Body of pancreas (tissue), 4 donors: ENCODE measurements around the gene CD4. TPM values are rescaled to one million over a fixed set of nuclear protein-coding genes. Genes with fewer than 3 reads are reported as not detected.

Source experiments
- ATAC-seq: fragments of 150-250 bp; one replicate; pipeline ENCODE4 v1.9.1; 2016
- DNase-seq, 4 donors: peaks; one replicate each; pipeline ENCODE4 v3.0.0-alpha.2; 2019
- H3K27ac ChIP-seq, 4 donors: fragments of 200-600 bp; sonication (generic); 1 replicate in 3 of 4; 2 replicates in 1 of 4; pipeline versions ENCODE4 v1.5.1 to v1.6.1; 2016 to 2019; ENCODE audit warnings: mild to moderate bottlenecking in 1 of 4, mixed read lengths in 1 of 4, moderate library complexity in 1 of 4
- H3K27me3 ChIP-seq, 2 donors: fragments of 200-600 bp; sonication (generic); one replicate each; pipeline ENCODE4 v1.6.0; 2016; ENCODE audit warnings: mild to moderate bottlenecking in 1 of 2
- H3K36me3 ChIP-seq, 2 donors: fragments of 200-600 bp; sonication (generic); replicated peaks in 1 of 2; 2 replicates each; pipeline ENCODE4 v1.5.1; 2016; ENCODE audit warnings: low read depth in 2 of 2; ENCODE audit not compliant: insufficient read depth in 1 of 2
- H3K4me1 ChIP-seq: fragments of 200-600 bp; sonication (generic); one replicate; pipeline ENCODE4 v1.6.0; 2016
- H3K4me3 ChIP-seq, 2 donors: fragments of 200-600 bp; sonication (generic); 1 replicate in 1 of 2; 2 replicates in 1 of 2; pipeline ENCODE4 v1.5.1; 2016 to 2019
- H3K9me3 ChIP-seq, 3 donors: fragments of 200-600 bp; sonication (generic); 1 replicate in 2 of 3; 2 replicates in 1 of 3; pipeline ENCODE4 v1.5.1; 2016
- CTCF ChIP-seq, 7 experiments: fragments of 450-650 bp in 4 of 7; fragments of 200-600 bp in 3 of 7; sonication (generic) in 3 of 7; IDR thresholded peaks; one replicate each; pipeline ENCODE4 v1.5.1; 2016 to 2019; ENCODE audit warnings: antibody characterized with exemption in 7 of 7
- POLR2A ChIP-seq, 3 donors: fragments of 450-650 bp; IDR thresholded peaks; one replicate each; pipeline ENCODE4 v1.6.1; 2016; ENCODE audit warnings: antibody characterized with exemption in 3 of 3, mild to moderate bottlenecking in 2 of 3
- WGBS, 2 donors: methylation state at CpG; one replicate each; pipeline ENCODE4 v1.1.5; 2017; 5-methylcytosine and 5-hydroxymethylcytosine counted together
- intact Hi-C: fragments of 100-400 bp; cut with DNase I; formaldehyde crosslinking; loops from one replicate; pipeline ENCODE4 v1.15.1; 2023
- total RNA-seq, 2 donors: library from RNA; depleted of rRNA; stranded (reverse); fragments of >200 nt; gene quantifications; one replicate each; pipeline ENCODE4 v1.1.0, GENCODE V29; 2016

Gene CD4
- total RNA-seq, 2 donors from 2014 or later, result 3.0 to 5.2 TPM

GRCh38 chr12:6791931-6792520, 2.7 kb downstream of the CD4 start:
- no peaks in the 10 kb centered on the region for H3K4me1 ChIP-seq
- no peak overlapping the region for H3K4me3 ChIP-seq
- TF ChIP-seq POLR2A (IDR thresholded peaks at IDR 0.05) (no peak), CTCF (IDR thresholded peaks at IDR 0.05) (no peak)
- H3K27ac ChIP-seq, result peak overlapping the region in 1 of 4 donors; percentile 61
- DNase-seq (no peak), ATAC-seq (no peak)
- intact Hi-C loops, result no loop called here
- H3K36me3 ChIP-seq, result no peaks in the 10 kb centered on the region
- no peaks in the 10 kb centered on the region for H3K27me3 ChIP-seq
- 72 to 82% methylated on average over 13 of the region's 13 CpGs for WGBS, 2 donors
- H3K9me3 ChIP-seq, result no peaks in the 10 kb centered on the region

- Histone ChIP-seq H3K9me3 (no peaks in the 10 kb centered on the region), H3K27ac (peak overlapping the region in 1 of 4 donors; percentile 61), H3K4me1 (no peaks in the 10 kb centered on the region), H3K36me3 (no peaks in the 10 kb centered on the region), H3K4me3 (no peak overlapping the region), H3K27me3 (no peaks in the 10 kb centered on the region)
- 36 to 42% methylated on average over 12 of the region's 12 CpGs for WGBS, 2 donors
- DNase-seq (peak in 1 of 4 donors; percentile 55), ATAC-seq (no peak)
- intact Hi-C loops, result no loop called here
- TF ChIP-seq POLR2A (IDR thresholded peaks at IDR 0.05) (peak in 1 of 3 donors; percentile 48), CTCF (IDR thresholded peaks at IDR 0.05) (no peak)
These were observed 3.3 kb downstream of the CD4 start for GRCh38 chr12:6792522-6793201.

GRCh38 chr12:6795088-6795487, 5.8 kb downstream of the CD4 start:
- ATAC-seq, result no peak

GRCh38 chr12:6796576-6796975, 7.2 kb downstream of the CD4 start:
- ATAC-seq (no peak), DNase-seq (no peak)
- Histone ChIP-seq H3K4me3 (no peak overlapping the region), H3K4me1 (no peaks in the 10 kb centered on the region), H3K9me3 (no peaks in the 10 kb centered on the region), H3K36me3 (no peaks in the 10 kb centered on the region), H3K27ac (no peak overlapping the region), H3K27me3 (no peaks in the 10 kb centered on the region)
- WGBS, 2 donors, result 81 to 82% methylated on average over 4 of the region's 4 CpGs
- intact Hi-C loops, result no loop called here
- TF ChIP-seq CTCF (IDR thresholded peaks at IDR 0.05), result no peak
- TF ChIP-seq POLR2A (IDR thresholded peaks at IDR 0.05), result no peak

More at GRCh38 chr12:6795088-6795487, 5.8 kb downstream of the CD4 start:
- Histone ChIP-seq H3K27me3 (no peaks in the 10 kb centered on the region), H3K9me3 (no peaks in the 10 kb centered on the region), H3K4me1 (no peaks in the 10 kb centered on the region), H3K4me3 (no peak overlapping the region), H3K27ac (no peak overlapping the region), H3K36me3 (no peaks in the 10 kb centered on the region)
- WGBS, 2 donors, result 44 to 47% methylated on average over 2 of the region's 2 CpGs
- intact Hi-C loops, result no loop called here
- TF ChIP-seq POLR2A (IDR thresholded peaks at IDR 0.05) (no peak), CTCF (IDR thresholded peaks at IDR 0.05) (no peak)
- no peak for DNase-seq

- ATAC-seq, result no peak
- 74 to 76% methylated on average over 5 of the region's 5 CpGs for WGBS, 2 donors
- intact Hi-C loops, result no loop called here
These were observed 9.8 kb downstream of the CD4 start for GRCh38 chr12:6799147-6799546.

More at GRCh38 chr12:6799147-6799546, 9.8 kb downstream of the CD4 start:
- TF ChIP-seq CTCF (IDR thresholded peaks at IDR 0.05), result no peak
- TF ChIP-seq POLR2A (IDR thresholded peaks at IDR 0.05), result no peak
- H3K27ac ChIP-seq, result no peak overlapping the region
- DNase-seq, result no peak
- no peaks in the 10 kb centered on the region for H3K9me3 ChIP-seq
- H3K4me1 ChIP-seq, result no peaks in the 10 kb centered on the region
- H3K36me3 ChIP-seq, result no peaks in the 10 kb centered on the region
- no peak overlapping the region for H3K4me3 ChIP-seq
- H3K27me3 ChIP-seq, result no peaks in the 10 kb centered on the region
